DND-41 (cell line): ENCODE measurements around the gene MAP3K2.
"Not testable (repeated sequence)": the region's sequence is repeated elsewhere in the genome, so short reads cannot be mapped to it uniquely, and the experiment has no call there.

ENCODE experiments used
- ATAC-seq: fragments of 200-7000 bp; cut with Tn5 transposase; 3 replicates; pipeline ENCODE4 v1.9.1; 2021; ENCODE audit warnings: low read depth; ENCODE audit not compliant: insufficient read depth
- DNase-seq: peaks from one replicate; pipeline ENCODE4 v3.0.0-alpha.2; 2020
- H2AFZ ChIP-seq: 2 replicates; pipeline ENCODE4 v1.6.0; 2012; ENCODE audit warnings: low read depth, low read length
- H3K27ac ChIP-seq: 2 replicates; pipeline ENCODE4 v1.5.1; 2012; ENCODE audit warnings: low read length, inconsistent platforms
- H3K27me3 ChIP-seq: fragments of 200-600 bp; sonication (generic); 2 replicates; pipeline ENCODE4 v1.6.0; 2012; ENCODE audit warnings: low read length, mild to moderate bottlenecking, inconsistent platforms; ENCODE audit not compliant: insufficient read depth, poor library complexity
- H3K36me3 ChIP-seq: 2 replicates; pipeline ENCODE4 v1.5.1; 2012; ENCODE audit warnings: low read length, inconsistent platforms; ENCODE audit not compliant: insufficient read depth
- H3K4me1 ChIP-seq: 2 replicates; pipeline ENCODE4 v1.5.1; 2012; ENCODE audit warnings: mild to moderate bottlenecking, low read length; ENCODE audit not compliant: insufficient read depth
- H3K4me2 ChIP-seq: 2 replicates; pipeline ENCODE4 v1.6.0; 2012; ENCODE audit warnings: mild to moderate bottlenecking, moderate library complexity, low read length, inconsistent platforms; ENCODE audit not compliant: insufficient read depth
- H3K4me3 ChIP-seq, 2 experiments: fragments of 200-600 bp in 1 of 2; shearing (Covaris generic) in 1 of 2; 2 replicates each; pipeline ENCODE4 v1.5.1; 2012 to 2016; ENCODE audit warnings: inconsistent platforms in 2 of 2, low read length in 2 of 2, mild to moderate bottlenecking in 2 of 2, low read depth in 1 of 2, moderate library complexity in 1 of 2
- H3K79me2 ChIP-seq: 2 replicates; pipeline ENCODE4 v1.6.0; 2012; ENCODE audit warnings: low read length, inconsistent platforms; ENCODE audit not compliant: insufficient read depth
- H3K9ac ChIP-seq: 2 replicates; pipeline ENCODE4 v1.6.0; 2012; ENCODE audit warnings: low read depth, mild to moderate bottlenecking, inconsistent platforms, low read length, moderate library complexity
- H3K9me3 ChIP-seq: 2 replicates; pipeline ENCODE4 v1.5.1; 2012; ENCODE audit warnings: low read length, moderate library complexity, mild to moderate bottlenecking, inconsistent platforms; ENCODE audit not compliant: insufficient read depth, severe bottlenecking
- H4K20me1 ChIP-seq: 2 replicates; pipeline ENCODE4 v1.6.0; 2012; ENCODE audit warnings: low read length; ENCODE audit not compliant: insufficient read depth
- CTCF ChIP-seq: IDR thresholded peaks from 2 replicates; pipeline ENCODE4 v1.5.1; 2012; ENCODE audit warnings: borderline replicate concordance, low read length, moderate library complexity, mild to moderate bottlenecking; ENCODE audit not compliant: poor library complexity, severe bottlenecking; ENCODE audit errors: extremely low read depth
- EZH2 ChIP-seq: IDR thresholded peaks from 3 replicates; pipeline ENCODE4 v1.6.1; 2012; ENCODE audit warnings: borderline replicate concordance, low read depth, mild to moderate bottlenecking, moderate library complexity, low read length, inconsistent platforms; ENCODE audit not compliant: severe bottlenecking

Gene MAP3K2

GRCh38 chr2:127355407-127356008 lies 32.3 kb downstream of the MAP3K2 start:
- ATAC-seq (0 out of 3 replicates have a peak, but pooled peaks have one; percentile 54), DNase-seq (no peak)
- Histone ChIP-seq H3K27me3 (no peaks in the 10 kb centered on the region), H3K9ac (no peak overlapping the region), H3K4me3 (no peak overlapping the region), H3K36me3 (no peaks in the 10 kb centered on the region; the same call in 1 of the 2 replicates), H3K27ac (no peak overlapping the region), H2AFZ (no peak overlapping the region), H3K4me1 (no peaks in the 10 kb centered on the region), H3K4me2 (no peak overlapping the region), H4K20me1 (peaks cover 9% of the 10 kb centered on the region; the same call in 1 of the 2 replicates), H3K9me3 (no peaks in the 10 kb centered on the region), H3K79me2 (peaks cover 84% of the 10 kb centered on the region)
- TF ChIP-seq CTCF (peak; percentile 58), EZH2 (no peak)

GRCh38 chr2:127353873-127354676 lies 33.7 kb downstream of the MAP3K2 start:
- Histone ChIP-seq H4K20me1 (peaks cover 13% of the 10 kb centered on the region; the same call in 1 of the 2 replicates), H3K79me2 (peaks cover 84% of the 10 kb centered on the region)
- not testable (repeated sequence) for H3K4me1 ChIP-seq, H3K27ac ChIP-seq, ATAC-seq, H3K9me3 ChIP-seq, H3K4me3 ChIP-seq, H2AFZ ChIP-seq, H3K9ac ChIP-seq, H3K4me2 ChIP-seq, H3K36me3 ChIP-seq, H3K27me3 ChIP-seq, DNase-seq

GRCh38 chr2:127353223-127353622 lies 34.6 kb downstream of the MAP3K2 start:
- not testable (repeated sequence) for H3K27me3 ChIP-seq, H3K9me3 ChIP-seq, H3K36me3 ChIP-seq, H3K4me3 ChIP-seq, H3K9ac ChIP-seq, DNase-seq, ATAC-seq, H3K27ac ChIP-seq, H2AFZ ChIP-seq, H3K4me1 ChIP-seq, H3K4me2 ChIP-seq
- Histone ChIP-seq H3K79me2 (peaks cover 84% of the 10 kb centered on the region), H4K20me1 (peaks cover 11% of the 10 kb centered on the region; the same call in 1 of the 2 replicates)

- Histone ChIP-seq H3K27ac (no peak overlapping the region), H2AFZ (no peak overlapping the region), H3K4me3 (no peak overlapping the region), H3K9ac (no peak overlapping the region), H3K36me3 (no peaks in the 10 kb centered on the region; the same call in 1 of the 2 replicates), H3K27me3 (no peaks in the 10 kb centered on the region), H3K79me2 (peaks cover 84% of the 10 kb centered on the region), H4K20me1 (peaks cover 9% of the 10 kb centered on the region; the same call in 1 of the 2 replicates), H3K9me3 (no peaks in the 10 kb centered on the region), H3K4me2 (no peak overlapping the region), H3K4me1 (no peaks in the 10 kb centered on the region)
- no peak for TF ChIP-seq CTCF
- TF ChIP-seq EZH2 = no peak
- DNase-seq (no peak), ATAC-seq (no peak)
Observed at GRCh38 chr2:127351603-127352002, 36.2 kb downstream of the MAP3K2 start.
